ENCODE measurements around the gene METTL13. TPM values are rescaled to one million over a fixed set of nuclear protein-coding genes. Genes with fewer than 3 reads are reported as not detected.
"Not testable (repeated sequence)": the region's sequence is repeated elsewhere in the genome, so short reads cannot be mapped to it uniquely, and the experiment has no call there.

The METTL13 gene
- total RNA-seq, 4 donors from 2014 or later: 19.9 to 23.8 (median 22.7) TPM

DNA sequence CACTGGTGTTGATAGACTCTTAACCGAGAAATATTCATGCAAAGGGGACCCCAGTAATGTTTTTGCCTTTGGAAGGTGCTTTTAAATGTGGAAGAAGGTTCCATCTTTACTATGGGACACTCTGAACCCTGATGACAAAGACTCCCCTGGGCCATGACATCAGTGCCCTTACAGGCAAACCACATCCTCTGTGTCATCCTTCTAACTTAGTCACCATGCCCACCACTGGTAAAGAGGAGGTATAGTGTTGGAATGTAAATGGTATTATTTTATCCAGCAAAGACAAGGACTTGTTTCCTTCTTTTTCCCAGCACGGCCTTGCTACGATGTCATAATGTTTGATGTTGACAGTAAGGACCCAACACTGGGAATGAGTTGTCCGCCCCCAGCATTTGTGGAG, 12.6 kb downstream of the METTL13 start:
- intact Hi-C loops (cut with DNase I): no loop called here
- no peak for TF ChIP-seq POLR2A (IDR thresholded peaks at IDR 0.05)
- TF ChIP-seq CTCF (IDR thresholded peaks at IDR 0.05): no peak
- Histone ChIP-seq H3K4me3 (replicated peaks in 1 of 3) (no peak overlapping the region), H3K36me3 (peaks cover 35 to 55% of the 10 kb centered on the region in 2 donors), H3K4me1 (peaks cover 6 to 9% of the 10 kb centered on the region in 2 donors), H3K9me3 (no peaks in the 10 kb centered on the region), H3K27ac (no peak overlapping the region), H3K27me3 (no peaks in the 10 kb centered on the region)
- no peak for DNase-seq
- WGBS, 2 donors: 94 to 96% methylated on average over 4 of the region's 4 CpGs

DNA sequence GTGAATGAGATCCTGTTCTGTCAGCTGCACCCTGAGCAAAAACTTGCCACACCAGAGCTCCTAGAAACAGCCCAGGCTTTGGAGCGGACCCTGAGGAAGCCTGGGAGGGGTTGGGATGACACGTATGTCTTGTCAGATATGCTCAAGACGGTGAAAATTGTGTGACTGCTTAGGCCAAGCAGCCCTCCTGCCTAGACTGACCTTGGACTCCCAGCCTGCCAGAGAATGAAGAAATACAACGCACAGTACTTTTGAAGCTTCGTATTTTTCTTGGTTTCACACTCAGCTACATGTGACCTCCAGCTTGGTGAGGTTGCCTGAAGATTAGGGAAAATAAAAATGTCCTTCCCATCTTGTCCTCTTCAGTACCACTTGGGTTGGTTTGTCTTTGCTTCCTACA, 15.1 kb downstream of the METTL13 start:
- Histone ChIP-seq H3K27me3 (no peaks in the 10 kb centered on the region), H3K4me1 (peaks cover 12 to 15% of the 10 kb centered on the region in 2 donors), H3K4me3 (replicated peaks in 1 of 3) (no peak overlapping the region), H3K27ac (no peak overlapping the region), H3K36me3 (peaks cover 21 to 39% of the 10 kb centered on the region in 2 donors), H3K9me3 (no peaks in the 10 kb centered on the region)
- intact Hi-C loops (cut with DNase I): no loop called here
- TF ChIP-seq POLR2A (IDR thresholded peaks at IDR 0.05): no peak
- 94 to 99% methylated on average over 5 of the region's 5 CpGs for WGBS, 2 donors
- DNase-seq: no peak

DNA sequence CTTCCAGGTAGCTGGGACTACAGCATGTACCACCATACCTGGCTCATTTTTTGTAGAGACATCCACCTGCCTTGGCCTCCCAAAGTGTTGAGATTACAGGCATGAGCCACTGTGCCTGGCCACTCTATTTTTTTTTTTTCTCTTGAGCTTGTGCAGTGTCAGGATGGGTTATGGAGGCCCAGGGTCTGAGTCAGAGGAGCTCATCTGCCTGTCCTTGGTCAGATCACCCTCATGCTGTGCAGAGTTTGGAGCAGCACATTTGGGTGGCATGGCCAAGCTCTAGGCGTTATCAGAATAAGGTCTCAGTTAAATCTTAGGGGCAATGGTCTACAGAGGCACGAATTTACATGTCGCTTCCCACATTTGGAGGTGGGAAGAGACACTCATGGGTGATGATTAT, 16.9 kb downstream of the METTL13 start:
- no peak for DNase-seq
- H3K36me3 ChIP-seq: peaks cover 12 to 23% of the 10 kb centered on the region in 2 donors
- H3K9me3 ChIP-seq: no peaks in the 10 kb centered on the region
- 91 to 100% methylated on average over 3 of the region's 3 CpGs for WGBS, 2 donors
- no peaks in the 10 kb centered on the region for H3K27me3 ChIP-seq
- TF ChIP-seq CTCF (IDR thresholded peaks at IDR 0.05) (no peak), POLR2A (IDR thresholded peaks at IDR 0.05) (no peak)
- H3K4me3 ChIP-seq (replicated peaks in 1 of 3): no peak overlapping the region
- intact Hi-C loops (cut with DNase I): no loop called here
- peak overlapping the region in 1 of 3 donors; percentile 45 for H3K27ac ChIP-seq
- peaks cover 15 to 17% of the 10 kb centered on the region in 2 donors for H3K4me1 ChIP-seq

DNA sequence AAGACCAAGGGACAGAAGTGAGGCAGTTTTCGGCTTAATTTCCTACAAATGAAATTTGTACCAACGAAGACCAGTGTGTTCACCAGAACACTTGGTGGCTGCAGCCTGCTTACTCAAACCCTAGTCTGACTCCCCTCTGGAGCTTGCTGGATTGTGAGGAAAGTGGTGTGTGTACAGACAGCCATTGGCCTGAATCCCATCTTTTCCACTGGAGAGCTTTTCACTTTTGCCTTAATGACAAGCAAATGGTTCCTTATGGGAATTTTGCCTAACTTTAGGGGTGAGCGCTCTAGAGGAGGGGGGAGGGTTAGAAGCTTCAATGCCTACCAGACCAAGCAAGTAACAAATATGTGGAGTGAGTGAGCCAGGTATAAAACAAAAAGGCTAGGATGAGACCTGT, 17.3 kb downstream of the METTL13 start:
- intact Hi-C loops (cut with DNase I): no loop called here
- no peaks in the 10 kb centered on the region for H3K9me3 ChIP-seq
- peaks cover 12 to 22% of the 10 kb centered on the region in 2 donors for H3K36me3 ChIP-seq
- peaks cover 15 to 17% of the 10 kb centered on the region in 2 donors for H3K4me1 ChIP-seq
- DNase-seq: peak; percentile 44 to 56
- no peak for TF ChIP-seq POLR2A (IDR thresholded peaks at IDR 0.05)
- no peak for TF ChIP-seq CTCF (IDR thresholded peaks at IDR 0.05)
- 34 to 41% methylated on average over 3 of the region's 3 CpGs for WGBS, 2 donors
- peak overlapping the region in 2 of 3 donors; percentile 4 to 45 for H3K27ac ChIP-seq
- H3K4me3 ChIP-seq (replicated peaks in 1 of 3): no peak overlapping the region
- no peaks in the 10 kb centered on the region for H3K27me3 ChIP-seq

- intact Hi-C loops (cut with DNase I): no loop called here
- Histone ChIP-seq H3K27ac (peak overlapping the region in 2 of 3 donors; percentile 4 to 45), H3K4me3 (replicated peaks in 1 of 3) (no peak overlapping the region), H3K36me3 (peaks cover 12 to 21% of the 10 kb centered on the region in 2 donors), H3K4me1 (peaks cover 15 to 17% of the 10 kb centered on the region in 2 donors), H3K9me3 (no peaks in the 10 kb centered on the region), H3K27me3 (no peaks in the 10 kb centered on the region)
- 35 to 37% methylated on average over 4 of the region's 4 CpGs for WGBS, 2 donors
- no peak for TF ChIP-seq POLR2A (IDR thresholded peaks at IDR 0.05)
- TF ChIP-seq CTCF (IDR thresholded peaks at IDR 0.05): no peak
- no peak for DNase-seq
Observed at GRCh38 chr1:171799166-171799565, 17.7 kb downstream of the METTL13 start.

DNA sequence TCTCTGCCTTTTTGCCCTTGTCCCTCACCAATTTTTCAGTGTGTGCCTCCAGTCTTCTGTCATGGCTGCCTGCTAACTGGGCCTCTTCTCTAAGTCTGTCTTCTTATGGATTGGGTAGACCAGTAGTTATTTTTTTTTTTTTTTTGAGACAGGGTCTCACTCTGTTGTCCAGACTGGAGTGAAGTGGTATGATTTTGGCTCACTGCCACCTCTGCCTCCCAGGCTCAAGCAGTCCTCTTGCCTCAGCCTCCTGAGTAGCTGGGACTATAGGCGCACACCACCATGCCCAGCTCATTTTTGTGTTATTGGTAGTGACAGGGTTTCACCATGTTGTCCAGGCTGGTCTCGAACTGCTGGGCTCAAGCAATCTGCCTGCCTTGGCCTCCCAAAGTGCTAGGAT, 18.2 kb downstream of the METTL13 start:
- not testable (repeated sequence) for H3K4me3 ChIP-seq (replicated peaks in 1 of 3); DNase-seq; H3K27me3 ChIP-seq; H3K9me3 ChIP-seq
- intact Hi-C loops (cut with DNase I): loop anchor here (2.0 kb wide), 1 partner anchor 185 kb away; no protein-coding TSS in a partner anchor
- Histone ChIP-seq H3K36me3 (peaks cover 11 to 20% of the 10 kb centered on the region in 2 donors), H3K4me1 (peaks cover 15 to 17% of the 10 kb centered on the region in 2 donors), H3K27ac (peak overlapping the region in 2 of 3 donors; percentile 4 to 45)
- 96 to 98% methylated on average over 2 of the region's 2 CpGs for WGBS, 2 donors

Measured in thyroid gland (tissue), 4 donors.